PC-9 (cell line): ENCODE data around the gene RNF43. TPM values are rescaled to one million over a fixed set of nuclear protein-coding genes. Genes with fewer than 3 reads are reported as not detected.

Experiments used
- BruUV-seq: library from RNA; stranded (reverse); fragments of 400-500 nt; replicated peaks from 2 replicates; lab custom pipeline; 2021; lab: Mats Ljungman, UMichigan
- CTCF ChIA-PET: fragments of 300-600 bp; sonication (Branson Sonifier 250); formaldehyde crosslinking; loops from one replicate; lab custom pipeline; 2022; ENCODE audit warnings: antibody characterized with exemption; lab: Charles Lee
- POLR2A ChIA-PET: fragments of 300-600 bp; sonication (Branson Sonifier 250); formaldehyde crosslinking; loops from one replicate; lab custom pipeline; 2022; ENCODE audit warnings: antibody characterized with exemption; ENCODE audit not compliant: unreplicated experiment; lab: Charles Lee
- DNase-seq, 2 experiments: peaks; one replicate each; pipeline versions ENCODE4 v3.0.0 to v3.0.0-alpha.2; 2015 to 2022; ENCODE audit warnings: mixed read lengths in 1 of 2
- H2AFZ ChIP-seq: fragments of 200-600 bp; sonication (generic); 2 replicates; pipeline ENCODE4 v1.8.1; 2017; ENCODE audit warnings: antibody characterized with exemption
- H3F3A ChIP-seq: fragments of 200-600 bp; sonication (generic); 2 replicates; pipeline ENCODE4 v1.8.1; 2017; ENCODE audit warnings: antibody characterized with exemption, mild to moderate bottlenecking, low read depth; ENCODE audit not compliant: insufficient read depth
- H3K27ac ChIP-seq: fragments of 200-600 bp; sonication (generic); 2 replicates; pipeline ENCODE4 v1.6.1; 2016; ENCODE audit warnings: mixed run types
- H3K27me3 ChIP-seq: fragments of 200-600 bp; sonication (generic); 2 replicates; pipeline ENCODE4 v1.6.1; 2016; ENCODE audit warnings: low read depth, mixed run types; ENCODE audit not compliant: insufficient read depth
- H3K36me3 ChIP-seq: fragments of 200-600 bp; sonication (generic); 2 replicates; pipeline ENCODE4 v1.6.1; 2016; ENCODE audit warnings: low read depth, mixed run types
- H3K4me1 ChIP-seq: fragments of 200-600 bp; sonication (generic); replicated peaks from 2 replicates; pipeline ENCODE4 v1.6.1; 2016; ENCODE audit warnings: mixed run types; ENCODE audit not compliant: insufficient read depth
- H3K4me2 ChIP-seq: fragments of 200-600 bp; sonication (generic); 2 replicates; pipeline ENCODE4 v1.6.1; 2017; ENCODE audit warnings: mixed run types
- H3K4me3 ChIP-seq: fragments of 200-600 bp; sonication (generic); 2 replicates; pipeline ENCODE4 v1.6.1; 2016; ENCODE audit warnings: mixed run types
- H3K79me2 ChIP-seq: fragments of 200-600 bp; sonication (generic); 2 replicates; pipeline ENCODE4 v1.6.1; 2017; ENCODE audit warnings: low read depth, mixed run types
- H3K9me2 ChIP-seq: fragments of 200-600 bp; sonication (generic); 2 replicates; pipeline ENCODE4 v1.8.1; 2017; ENCODE audit warnings: mild to moderate bottlenecking; ENCODE audit not compliant: insufficient read depth
- H3K9me3 ChIP-seq: fragments of 200-600 bp; sonication (generic); 2 replicates; pipeline ENCODE4 v1.8.1; 2016; ENCODE audit warnings: low read depth; ENCODE audit not compliant: insufficient read depth
- H4K20me1 ChIP-seq: fragments of 200-600 bp; sonication (generic); 2 replicates; pipeline ENCODE4 v1.8.1; 2017; ENCODE audit not compliant: insufficient read depth
- CTCF ChIP-seq: fragments of 200-600 bp; sonication (generic); conservative IDR thresholded peaks from 2 replicates; pipeline ENCODE4 v1.6.1; 2017; ENCODE audit warnings: mixed run types, antibody characterized with exemption, mild to moderate bottlenecking, moderate library complexity
- EZH2 ChIP-seq: fragments of 200-600 bp; sonication (generic); IDR thresholded peaks from 2 replicates; pipeline ENCODE4 v1.8.0; 2017; ENCODE audit warnings: antibody characterized with exemption, low read depth
- intact Hi-C: fragments of 100-400 bp; cut with micrococcal nuclease; formaldehyde crosslinking; loops from one replicate; pipeline ENCODE4 v1.10.0; 2022; ENCODE audit not compliant: unreplicated experiment
- total RNA-seq: library from RNA; stranded (reverse); gene quantifications from 2 replicates; pipeline ENCODE4 v1.2.3, GENCODE V29; 2021

The RNF43 gene
- total RNA-seq, 1 experiment from 2014 or later = 0.33 TPM

GRCh38 chr17:58370309-58370708 lies 47.0 kb downstream of the RNF43 start:
- intact Hi-C loops = no loop called here

GRCh38 chr17:58369214-58370031 lies 47.9 kb downstream of the RNF43 start:
- Histone ChIP-seq H3K27ac (no peak overlapping the region), H3F3A (no peaks in the 10 kb centered on the region), H3K4me1 (no peaks in the 10 kb centered on the region), H3K36me3 (no peaks in the 10 kb centered on the region), H2AFZ (no peak overlapping the region), H3K4me3 (no peak overlapping the region), H3K9me3 (no peaks in the 10 kb centered on the region), H3K4me2 (no peak overlapping the region), H3K9me2 (no peaks in the 10 kb centered on the region), H3K27me3 (peaks cover 17% of the 10 kb centered on the region; the same call in 1 of the 2 replicates), H3K79me2 (no peaks in the 10 kb centered on the region), H4K20me1 (no peaks in the 10 kb centered on the region)
- DNase-seq = no peak
- BruUV-seq = no TSS peak
- intact Hi-C loops = no loop called here
- TF ChIP-seq CTCF (no peak), EZH2 (no peak)
- POLR2A ChIA-PET = no interaction called here
- CTCF ChIA-PET = no interaction called here

More at GRCh38 chr17:58370309-58370708, 47.0 kb downstream of the RNF43 start:
- H3K36me3 ChIP-seq = no peaks in the 10 kb centered on the region
- no peaks in the 10 kb centered on the region for H3K9me3 ChIP-seq
- H3K4me2 ChIP-seq = no peak overlapping the region
- CTCF ChIA-PET = no interaction called here
- no peaks in the 10 kb centered on the region for H3K79me2 ChIP-seq
- no peaks in the 10 kb centered on the region for H4K20me1 ChIP-seq
- peaks cover 17% of the 10 kb centered on the region; the same call in 1 of the 2 replicates for H3K27me3 ChIP-seq
- no peak overlapping the region for H3K27ac ChIP-seq
- H3K9me2 ChIP-seq = no peaks in the 10 kb centered on the region
- no peak overlapping the region for H2AFZ ChIP-seq
- no peak for DNase-seq
- H3F3A ChIP-seq = no peaks in the 10 kb centered on the region
- BruUV-seq = no TSS peak
- POLR2A ChIA-PET = no interaction called here
- no peak overlapping the region for H3K4me3 ChIP-seq
- TF ChIP-seq CTCF (no peak), EZH2 (no peak)
- no peaks in the 10 kb centered on the region for H3K4me1 ChIP-seq

GRCh38 chr17:58368860-58369213 lies 48.5 kb downstream of the RNF43 start:
- Histone ChIP-seq H3K79me2 (no peaks in the 10 kb centered on the region), H3K36me3 (no peaks in the 10 kb centered on the region), H3K4me3 (no peak overlapping the region), H3K9me2 (no peaks in the 10 kb centered on the region), H3K9me3 (no peaks in the 10 kb centered on the region), H3K4me1 (no peaks in the 10 kb centered on the region), H3K27me3 (peaks cover 20% of the 10 kb centered on the region), H3K4me2 (no peak overlapping the region), H3F3A (no peaks in the 10 kb centered on the region), H2AFZ (no peak overlapping the region), H4K20me1 (no peaks in the 10 kb centered on the region), H3K27ac (no peak overlapping the region)
- BruUV-seq = no TSS peak
- ChIA-PET POLR2A (no interaction called here), CTCF (no interaction called here)
- no peak for DNase-seq
- TF ChIP-seq EZH2 (no peak), CTCF (no peak)
- intact Hi-C loops = no loop called here

Other genes starting within 250 kb of the RNF43 start
- not detected in 2 replicates for gene EPX, start 224.8 kb downstream of the RNF43 start, total RNA-seq
- gene MKS1, start 198.3 kb downstream of the RNF43 start, total RNA-seq = 28.6 and 30.1 TPM in 2 replicates
- gene LPO, start 178.9 kb downstream of the RNF43 start, total RNA-seq = not detected in 2 replicates
- not detected in 2 replicates for gene MPO, start 136.6 kb downstream of the RNF43 start, total RNA-seq
- gene TSPOAP1, start 88.7 kb downstream of the RNF43 start, total RNA-seq = 0.15 and 0.18 TPM in 2 replicates
- gene SUPT4H1, start 65.3 kb downstream of the RNF43 start, total RNA-seq = 72.2 and 74.8 TPM in 2 replicates
- not detected in 2 replicates for gene HSF5, start 70.9 kb upstream of the RNF43 start, total RNA-seq
- 35.1 and 39.6 TPM in 2 replicates for gene MTMR4, start 97.1 kb upstream of the RNF43 start, total RNA-seq